ENCODE measurements around the gene NOTCH4. TPM values are rescaled to one million over a fixed set of nuclear protein-coding genes. Genes with fewer than 3 reads are reported as not detected.

NOTCH4 gene
- total and polyA plus RNA-seq, 9 of the 15 experiments (the other 6 are each of a cell fraction or from before 2014, with no cell fraction given) = 0.24 to 4.3 (median 1.7) TPM

DNA sequence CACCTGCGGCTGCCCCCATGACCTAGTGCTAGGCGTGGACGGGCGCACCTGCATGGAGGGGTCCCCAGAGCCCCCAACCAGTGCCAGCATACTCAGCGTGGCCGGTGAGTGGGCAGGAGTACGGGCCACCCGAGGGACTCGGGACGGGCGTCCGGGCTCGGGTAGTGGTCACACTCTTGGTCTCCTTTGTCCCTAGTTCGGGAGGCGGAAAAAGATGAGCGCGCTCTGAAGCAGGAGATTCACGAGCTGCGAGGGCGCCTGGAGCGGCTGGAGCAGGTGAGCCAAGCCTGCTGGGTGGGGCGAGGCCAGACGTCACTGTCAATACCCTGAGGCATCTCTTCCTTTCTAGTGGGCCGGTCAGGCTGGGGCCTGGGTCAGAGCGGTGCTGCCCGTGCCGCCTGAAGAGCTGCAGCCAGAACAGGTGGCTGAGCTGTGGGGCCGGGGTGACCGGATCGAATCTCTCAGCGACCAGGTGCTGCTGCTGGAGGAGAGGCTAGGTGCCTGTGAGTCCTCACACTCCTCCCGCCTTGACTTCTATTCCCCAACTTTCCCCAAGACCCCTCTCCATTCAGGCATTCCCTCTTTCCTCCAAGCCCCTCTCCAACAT is 56.6 kb downstream of the NOTCH4 start (continued):
- TF ChIP-seq, protein P1, sequence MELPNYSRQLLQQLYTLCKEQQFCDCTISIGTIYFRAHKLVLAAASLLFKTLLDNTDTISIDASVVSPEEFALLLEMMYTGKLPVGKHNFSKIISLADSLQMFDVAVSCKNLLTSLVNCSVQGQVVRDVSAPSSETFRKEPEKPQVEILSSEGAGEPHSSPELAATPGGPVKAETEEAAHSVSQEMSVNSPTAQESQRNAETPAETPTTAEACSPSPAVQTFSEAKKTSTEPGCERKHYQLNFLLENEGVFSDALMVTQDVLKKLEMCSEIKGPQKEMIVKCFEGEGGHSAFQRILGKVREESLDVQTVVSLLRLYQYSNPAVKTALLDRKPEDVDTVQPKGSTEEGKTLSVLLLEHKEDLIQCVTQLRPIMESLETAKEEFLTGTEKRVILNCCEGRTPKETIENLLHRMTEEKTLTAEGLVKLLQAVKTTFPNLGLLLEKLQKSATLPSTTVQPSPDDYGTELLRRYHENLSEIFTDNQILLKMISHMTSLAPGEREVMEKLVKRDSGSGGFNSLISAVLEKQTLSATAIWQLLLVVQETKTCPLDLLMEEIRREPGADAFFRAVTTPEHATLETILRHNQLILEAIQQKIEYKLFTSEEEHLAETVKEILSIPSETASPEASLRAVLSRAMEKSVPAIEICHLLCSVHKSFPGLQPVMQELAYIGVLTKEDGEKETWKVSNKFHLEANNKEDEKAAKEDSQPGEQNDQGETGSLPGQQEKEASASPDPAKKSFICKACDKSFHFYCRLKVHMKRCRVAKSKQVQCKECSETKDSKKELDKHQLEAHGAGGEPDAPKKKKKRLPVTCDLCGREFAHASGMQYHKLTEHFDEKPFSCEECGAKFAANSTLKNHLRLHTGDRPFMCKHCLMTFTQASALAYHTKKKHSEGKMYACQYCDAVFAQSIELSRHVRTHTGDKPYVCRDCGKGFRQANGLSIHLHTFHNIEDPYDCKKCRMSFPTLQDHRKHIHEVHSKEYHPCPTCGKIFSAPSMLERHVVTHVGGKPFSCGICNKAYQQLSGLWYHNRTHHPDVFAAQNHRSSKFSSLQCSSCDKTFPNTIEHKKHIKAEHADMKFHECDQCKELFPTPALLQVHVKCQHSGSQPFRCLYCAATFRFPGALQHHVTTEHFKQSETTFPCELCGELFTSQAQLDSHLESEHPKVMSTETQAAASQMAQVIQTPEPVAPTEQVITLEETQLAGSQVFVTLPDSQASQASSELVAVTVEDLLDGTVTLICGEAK (IDR thresholded peaks at IDR 0.05) = peak; percentile 32; the same call in 1 of the 2 replicates
- TF ChIP-seq, protein P1 (CRISPR knock-in tag; IDR thresholded peaks at IDR 0.05) = no peak
- TF ChIP-seq, protein P2, sequence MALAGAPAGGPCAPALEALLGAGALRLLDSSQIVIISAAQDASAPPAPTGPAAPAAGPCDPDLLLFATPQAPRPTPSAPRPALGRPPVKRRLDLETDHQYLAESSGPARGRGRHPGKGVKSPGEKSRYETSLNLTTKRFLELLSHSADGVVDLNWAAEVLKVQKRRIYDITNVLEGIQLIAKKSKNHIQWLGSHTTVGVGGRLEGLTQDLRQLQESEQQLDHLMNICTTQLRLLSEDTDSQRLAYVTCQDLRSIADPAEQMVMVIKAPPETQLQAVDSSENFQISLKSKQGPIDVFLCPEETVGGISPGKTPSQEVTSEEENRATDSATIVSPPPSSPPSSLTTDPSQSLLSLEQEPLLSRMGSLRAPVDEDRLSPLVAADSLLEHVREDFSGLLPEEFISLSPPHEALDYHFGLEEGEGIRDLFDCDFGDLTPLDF (CRISPR knock-in tag; IDR thresholded peaks at IDR 0.05) = no peak
- TF ChIP-seq, protein P3, sequence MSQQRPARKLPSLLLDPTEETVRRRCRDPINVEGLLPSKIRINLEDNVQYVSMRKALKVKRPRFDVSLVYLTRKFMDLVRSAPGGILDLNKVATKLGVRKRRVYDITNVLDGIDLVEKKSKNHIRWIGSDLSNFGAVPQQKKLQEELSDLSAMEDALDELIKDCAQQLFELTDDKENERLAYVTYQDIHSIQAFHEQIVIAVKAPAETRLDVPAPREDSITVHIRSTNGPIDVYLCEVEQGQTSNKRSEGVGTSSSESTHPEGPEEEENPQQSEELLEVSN (IDR thresholded peaks at IDR 0.05; ENCODE audit: borderline replicate concordance in 1 of 2, extremely low read depth in 1 of 2, insufficient read depth in 1 of 2, insufficient read length in 1 of 2, low read depth in 1 of 2, low read length in 1 of 2, poor library complexity in 1 of 2, severe bottlenecking in 1 of 2) = peak; percentile 5 to 10
- TF ChIP-seq KAT7 (CRISPR knock-in tag; IDR thresholded peaks at IDR 0.05; ENCODE audit: borderline replicate concordance) (no peak), MECOM (CRISPR knock-in tag; IDR thresholded peaks at IDR 0.05) (no peak), NCOA6 (IDR thresholded peaks at IDR 0.05) (no peak)
- TF ChIP-seq, protein P4, sequence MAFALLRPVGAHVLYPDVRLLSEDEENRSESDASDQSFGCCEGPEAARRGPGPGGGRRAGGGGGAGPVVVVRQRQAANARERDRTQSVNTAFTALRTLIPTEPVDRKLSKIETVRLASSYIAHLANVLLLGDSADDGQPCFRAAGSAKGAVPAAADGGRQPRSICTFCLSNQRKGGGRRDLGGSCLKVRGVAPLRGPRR (CRISPR knock-in tag; IDR thresholded peaks at IDR 0.05) = peak; percentile 30; the same call in 1 of the 2 replicates
- TF ChIP-seq, protein P5, sequence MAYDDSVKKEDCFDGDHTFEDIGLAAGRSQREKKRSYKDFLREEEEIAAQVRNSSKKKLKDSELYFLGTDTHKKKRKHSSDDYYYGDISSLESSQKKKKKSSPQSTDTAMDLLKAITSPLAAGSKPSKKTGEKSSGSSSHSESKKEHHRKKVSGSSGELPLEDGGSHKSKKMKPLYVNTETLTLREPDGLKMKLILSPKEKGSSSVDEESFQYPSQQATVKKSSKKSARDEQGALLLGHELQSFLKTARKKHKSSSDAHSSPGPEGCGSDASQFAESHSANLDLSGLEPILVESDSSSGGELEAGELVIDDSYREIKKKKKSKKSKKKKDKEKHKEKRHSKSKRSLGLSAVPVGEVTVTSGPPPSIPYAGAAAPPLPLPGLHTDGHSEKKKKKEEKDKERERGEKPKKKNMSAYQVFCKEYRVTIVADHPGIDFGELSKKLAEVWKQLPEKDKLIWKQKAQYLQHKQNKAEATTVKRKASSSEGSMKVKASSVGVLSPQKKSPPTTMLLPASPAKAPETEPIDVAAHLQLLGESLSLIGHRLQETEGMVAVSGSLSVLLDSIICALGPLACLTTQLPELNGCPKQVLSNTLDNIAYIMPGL (CRISPR knock-in tag; IDR thresholded peaks at IDR 0.05) = 0 out of 2 replicates have a peak, but pooled peaks have one; percentile 17

Data from K562 (cell line).